ENCODE results near the gene UPK3BL1.
"Not testable (repeated sequence)": the region's sequence is repeated elsewhere in the genome, so short reads cannot be mapped to it uniquely, and the experiment has no call there.

UPK3BL1 gene

GRCh38 chr7:102642691-102643090 is at the start of gene UPK3BL1:
Gene UPK3BL1, minus strand, starts transcription at chr7:102642791. Its CDS starts 50 bp downstream, at chr7:102642741.
- not testable (repeated sequence) for DNase-seq

- not testable (repeated sequence) for DNase-seq
Measured at GRCh38 chr7:102690602-102691001, 48.0 kb upstream of the UPK3BL1 start.

GRCh38 chr7:102689436-102690282 is 47.1 kb upstream of the UPK3BL1 start:
- not testable (repeated sequence) for DNase-seq

- DNase-seq: not testable (repeated sequence)
Measured at GRCh38 chr7:102688299-102689036, 45.9 kb upstream of the UPK3BL1 start.

- not testable (repeated sequence) for DNase-seq
Measured at GRCh38 chr7:102682560-102682959, 40.0 kb upstream of the UPK3BL1 start.

- not testable (repeated sequence) for DNase-seq
Measured at GRCh38 chr7:102680780-102681179, 38.2 kb upstream of the UPK3BL1 start.

- DNase-seq: peak; percentile 3
Measured at GRCh38 chr7:102675545-102675944, 33.0 kb upstream of the UPK3BL1 start.

- DNase-seq: not testable (repeated sequence)
Measured at GRCh38 chr7:102673447-102674067, 31.0 kb upstream of the UPK3BL1 start.

GRCh38 chr7:102671956-102672307 is 29.3 kb upstream of the UPK3BL1 start:
- DNase-seq: not testable (repeated sequence)

- DNase-seq: not testable (repeated sequence)
Measured at GRCh38 chr7:102671166-102671955, 28.8 kb upstream of the UPK3BL1 start, which contains the start of gene POLR2J2. Gene POLR2J2, minus strand, starts transcription at chr7:102671663. Its CDS starts 62 bp downstream, at chr7:102671601.

- DNase-seq: not testable (repeated sequence)
Measured at GRCh38 chr7:102667523-102667922, 24.9 kb upstream of the UPK3BL1 start.

GRCh38 chr7:102666850-102667249 is 24.3 kb upstream of the UPK3BL1 start:
- not testable (repeated sequence) for DNase-seq

- not testable (repeated sequence) for DNase-seq
Measured at GRCh38 chr7:102664765-102665164, 22.2 kb upstream of the UPK3BL1 start.

GRCh38 chr7:102649924-102650323 is 7.3 kb upstream of the UPK3BL1 start, which contains the start of gene SPDYE2B:
Gene SPDYE2B, plus strand, starts transcription at chr7:102650319. Its CDS starts 2,030 bp downstream, at chr7:102652349.
- not testable (repeated sequence) for DNase-seq

- not testable (repeated sequence) for DNase-seq
Measured at GRCh38 chr7:102647813-102648212, 5.2 kb upstream of the UPK3BL1 start.

- DNase-seq: not testable (repeated sequence)
Measured at GRCh38 chr7:102643404-102643803, 813 bp upstream of the UPK3BL1 start.

- DNase-seq: not testable (repeated sequence)
Measured at GRCh38 chr7:102638848-102639247, 3.7 kb downstream of the UPK3BL1 start.

- not testable (repeated sequence) for DNase-seq
Measured at GRCh38 chr7:102636956-102637355, 5.6 kb downstream of the UPK3BL1 start.

- not testable (repeated sequence) for DNase-seq
Measured at GRCh38 chr7:102635354-102635753, 7.2 kb downstream of the UPK3BL1 start.

GRCh38 chr7:102634299-102634698 is 8.3 kb downstream of the UPK3BL1 start:
- not testable (repeated sequence) for DNase-seq

- DNase-seq: not testable (repeated sequence)
Measured at GRCh38 chr7:102630622-102631021, 12.0 kb downstream of the UPK3BL1 start.
